Liver (tissue), 3 donors: ENCODE measurements around the gene CRYAA.
"Not testable (repeated sequence)": the region's sequence is repeated elsewhere in the genome, so short reads cannot be mapped to it uniquely, and the experiment has no call there.

Experiments used
- ATF3 ChIP-seq: IDR thresholded peaks from 2 replicates; pipeline ENCODE4 v1.6.1; 2016; ENCODE audit warnings: antibody characterized with exemption
- CTCF ChIP-seq: fragments of 150-350 bp; IDR thresholded peaks from 2 replicates; pipeline ENCODE4 v1.5.1; 2017; ENCODE audit warnings: improper control_type of control experiment, low read depth, low read length; ENCODE audit not compliant: missing input control
- EGR1 ChIP-seq, 2 donors: IDR thresholded peaks; 2 replicates each; pipeline ENCODE4 v1.6.1; 2016 to 2018; ENCODE audit warnings: antibody characterized with exemption in 2 of 2, low read depth in 2 of 2
- FOXA1 ChIP-seq: IDR thresholded peaks from 2 replicates; pipeline ENCODE4 v1.6.1; 2016; ENCODE audit warnings: antibody characterized with exemption
- GABPA ChIP-seq, 2 donors: IDR thresholded peaks in 1 of 2; conservative IDR thresholded peaks in 1 of 2; 2 replicates each; pipeline ENCODE4 v1.6.1; 2016; ENCODE audit warnings: antibody characterized with exemption in 2 of 2, mild to moderate bottlenecking in 1 of 2, moderate library complexity in 1 of 2
- JUND ChIP-seq, 2 donors: IDR thresholded peaks; 2 replicates each; pipeline ENCODE4 v1.6.1; 2016; ENCODE audit warnings: antibody characterized with exemption in 2 of 2
- MAX ChIP-seq: IDR thresholded peaks from 2 replicates; pipeline ENCODE4 v1.6.1; 2016; ENCODE audit warnings: antibody characterized with exemption
- TAF1 ChIP-seq: conservative IDR thresholded peaks from 2 replicates; pipeline ENCODE4 v1.6.1; 2016; ENCODE audit warnings: antibody characterized with exemption, mild to moderate bottlenecking
- donor health status: healthy.
- donor health status: healthy.

- not testable (repeated sequence) for TF ChIP-seq CTCF; EGR1 (IDR thresholded peaks at IDR 0.05; ENCODE audit: low read depth in 2 of 2); MAX; TAF1; FOXA1; GABPA (IDR thresholded peaks at IDR 0.05 in 1 of 2, conservative IDR thresholded peaks at IDR 0.05 in 1 of 2); JUND (IDR thresholded peaks at IDR 0.05); ATF3
Observed at GRCh38 chr21:43181033-43181432, 12.2 kb downstream of the CRYAA start.
